NCI-H510A treated with DMSO at 0.1 percent for 48 hours (cell line): ENCODE data around the gene TTC9C.
"Not testable (repeated sequence)": the region's sequence is repeated elsewhere in the genome, so short reads cannot be mapped to it uniquely, and the experiment has no call there.

Experiments
- DNase-seq: peaks from one replicate; lab custom pipeline; 2025; lab: John Stamatoyannopoulos, UW

The TTC9C gene, protein sequence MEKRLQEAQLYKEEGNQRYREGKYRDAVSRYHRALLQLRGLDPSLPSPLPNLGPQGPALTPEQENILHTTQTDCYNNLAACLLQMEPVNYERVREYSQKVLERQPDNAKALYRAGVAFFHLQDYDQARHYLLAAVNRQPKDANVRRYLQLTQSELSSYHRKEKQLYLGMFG

GRCh38 chr11:62728171-62728988 is at the start of gene TTC9C:
TTC9C (plus strand) TSS chr11:62728486; CDS start chr11:62728849, 363 bp downstream.
- peak; percentile 79 for DNase-seq

- peak; percentile 85 for DNase-seq
Measured at GRCh38 chr11:62678770-62679696, 49.3 kb upstream of the TTC9C start, which contains the start of gene UBXN1. UBXN1 (minus strand) TSS chr11:62679073; CDS start chr11:62678923, 150 bp downstream.

- DNase-seq: peak; percentile 71
Measured at GRCh38 chr11:62680825-62681240, 47.5 kb upstream of the TTC9C start.

- DNase-seq: no peak
Measured at GRCh38 chr11:62682518-62682917, 45.8 kb upstream of the TTC9C start.

- DNase-seq: no peak
Measured at GRCh38 chr11:62687508-62688396, 40.5 kb upstream of the TTC9C start.

GRCh38 chr11:62688491-62688890 is 39.8 kb upstream of the TTC9C start:
- DNase-seq: no peak

- no peak for DNase-seq
Measured at GRCh38 chr11:62689421-62690183, 38.7 kb upstream of the TTC9C start, which contains the start of gene LRRN4CL. LRRN4CL (minus strand) TSS chr11:62689530; CDS start chr11:62688508, 1,022 bp downstream.

GRCh38 chr11:62693624-62694023 is 34.7 kb upstream of the TTC9C start:
- not testable (repeated sequence) for DNase-seq

- peak; percentile 79 for DNase-seq
Measured at GRCh38 chr11:62694455-62695167, 33.7 kb upstream of the TTC9C start.

DNA sequence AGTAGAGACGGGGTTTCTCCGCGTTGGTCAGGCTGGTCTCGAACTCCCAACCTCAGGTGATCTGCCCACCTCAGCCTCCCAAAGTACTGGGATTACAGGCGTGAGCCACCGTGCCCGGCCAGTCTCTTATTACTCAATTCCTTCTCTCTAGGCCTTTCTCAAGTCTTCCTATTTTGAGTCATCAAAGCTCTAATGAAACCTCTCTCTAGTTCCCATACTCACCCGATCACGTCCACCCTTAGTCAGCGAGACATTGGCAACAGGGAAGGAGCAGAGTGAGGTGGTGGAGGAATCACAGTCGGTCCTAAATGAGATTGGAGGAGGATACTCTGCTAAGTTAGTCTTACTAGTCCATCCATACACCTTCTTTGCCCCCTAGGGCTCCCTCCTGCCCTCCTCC is 26.0 kb upstream of the TTC9C start:
- no peak for DNase-seq

DNA sequence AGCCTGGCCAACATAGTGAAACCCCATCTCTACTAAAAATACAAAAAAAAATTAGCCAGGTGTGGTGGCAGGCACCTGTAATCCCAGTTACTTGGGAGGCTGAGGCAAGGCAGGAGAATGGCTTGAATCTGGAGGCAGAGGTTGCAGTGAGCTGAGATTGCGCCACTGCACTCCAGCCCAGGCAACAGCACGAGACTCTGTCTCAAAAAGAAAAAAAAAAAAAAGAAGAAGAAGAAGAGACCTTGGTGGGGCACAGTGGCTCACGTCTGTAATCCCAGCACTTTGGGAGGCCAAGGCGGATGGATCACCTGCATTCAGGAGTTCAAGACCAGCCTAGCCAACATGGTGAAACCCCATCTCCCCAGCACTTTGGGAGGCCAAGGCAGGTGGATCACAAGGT is 24.4 kb upstream of the TTC9C start:
- DNase-seq: not testable (repeated sequence)

- peak; percentile 22 for DNase-seq
Measured at GRCh38 chr11:62705413-62705812, 22.9 kb upstream of the TTC9C start.

DNA sequence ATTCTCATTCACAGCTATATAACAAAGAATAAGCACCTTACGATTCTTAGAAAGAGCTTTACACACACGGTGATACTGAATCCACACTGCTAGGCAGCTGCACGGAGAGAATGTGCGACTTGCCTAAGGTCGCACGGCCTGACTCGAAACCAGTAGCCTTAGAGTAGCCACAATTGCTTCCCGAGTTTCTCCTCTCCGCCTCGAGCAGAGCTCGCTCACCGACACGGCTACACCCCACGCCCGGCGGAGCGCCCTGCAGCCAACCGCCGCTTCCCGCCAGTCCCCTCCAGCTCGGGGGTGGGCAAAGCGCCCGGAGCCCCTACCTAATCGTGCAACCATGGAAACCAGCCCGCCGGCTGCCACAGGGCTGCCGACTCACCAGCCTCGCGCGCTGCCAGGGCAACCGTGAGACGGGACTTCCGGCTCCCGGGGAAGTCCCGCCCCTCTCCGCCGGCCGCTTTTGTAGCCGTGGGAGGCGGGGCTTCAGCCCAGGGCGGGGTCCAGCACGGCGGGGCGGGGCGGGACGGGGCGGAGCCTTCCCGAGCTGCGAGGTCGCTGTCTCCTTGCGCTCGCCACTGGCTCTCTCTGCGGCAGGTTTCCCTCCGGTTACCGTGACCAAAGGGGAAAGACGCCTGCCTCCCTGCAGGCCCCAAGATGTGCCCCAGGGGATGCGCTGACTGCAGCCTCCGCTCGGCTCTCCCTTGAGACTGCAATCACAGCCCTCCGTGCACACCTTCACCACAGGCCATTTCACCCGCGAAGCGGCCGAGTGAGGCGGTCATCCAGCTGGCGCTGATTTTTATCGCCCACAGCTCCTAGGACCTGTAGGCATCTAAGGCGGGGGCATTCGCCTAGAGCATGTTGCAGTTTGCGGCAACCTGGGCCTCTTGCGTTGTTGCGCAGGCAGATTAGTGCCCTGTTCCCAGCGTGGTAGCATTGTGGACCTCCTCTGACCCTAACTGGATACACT is 22.1 kb upstream of the TTC9C start:
- DNase-seq: peak; percentile 86

DNA sequence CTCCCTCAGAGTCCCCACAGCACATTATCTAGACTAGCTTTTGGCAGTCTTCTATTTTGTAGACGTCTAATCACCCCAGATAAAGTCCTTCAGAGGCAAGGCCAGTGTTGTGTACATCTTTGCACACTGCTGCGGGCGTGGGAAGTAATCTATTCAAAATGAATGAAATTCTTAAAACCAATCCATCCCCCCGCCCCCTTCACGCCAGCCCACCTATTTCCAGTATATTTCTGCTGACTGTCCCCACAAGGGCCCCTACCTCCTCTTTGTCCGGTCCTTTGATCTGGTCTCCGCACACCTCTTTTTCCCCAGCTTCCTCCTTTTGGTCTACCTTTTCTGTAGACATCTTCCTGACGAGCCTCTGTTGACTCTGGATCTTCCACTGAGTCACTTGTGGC is 21.4 kb upstream of the TTC9C start:
- DNase-seq: no peak

GRCh38 chr11:62707277-62707861 is 20.9 kb upstream of the TTC9C start, which contains the start of the genes BSCL2 and GNG3:
BSCL2 (minus strand) TSS chr11:62707424; CDS start chr11:62707195, 229 bp downstream.
GNG3 (plus strand) TSS chr11:62707676; CDS start chr11:62708296, 620 bp downstream.
- DNase-seq: no peak

DNA sequence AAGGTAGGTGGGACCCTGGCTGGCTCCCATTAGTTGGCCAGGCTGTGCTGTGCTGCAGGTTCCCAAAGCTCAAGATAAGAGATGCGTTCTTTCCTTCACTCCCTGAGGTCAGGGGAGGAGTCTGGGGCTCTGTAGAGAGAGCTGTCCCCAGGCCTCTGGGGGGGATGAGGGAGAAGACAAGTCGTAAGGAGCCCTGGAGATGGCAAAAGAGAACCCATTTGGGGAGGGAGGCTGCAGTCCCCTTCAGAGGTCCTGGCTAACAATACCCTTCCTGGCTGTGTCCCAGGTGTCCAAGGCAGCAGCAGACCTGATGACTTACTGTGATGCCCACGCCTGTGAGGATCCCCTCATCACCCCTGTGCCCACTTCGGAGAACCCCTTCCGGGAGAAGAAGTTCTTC is 19.9 kb upstream of the TTC9C start:
- DNase-seq: no peak

DNA sequence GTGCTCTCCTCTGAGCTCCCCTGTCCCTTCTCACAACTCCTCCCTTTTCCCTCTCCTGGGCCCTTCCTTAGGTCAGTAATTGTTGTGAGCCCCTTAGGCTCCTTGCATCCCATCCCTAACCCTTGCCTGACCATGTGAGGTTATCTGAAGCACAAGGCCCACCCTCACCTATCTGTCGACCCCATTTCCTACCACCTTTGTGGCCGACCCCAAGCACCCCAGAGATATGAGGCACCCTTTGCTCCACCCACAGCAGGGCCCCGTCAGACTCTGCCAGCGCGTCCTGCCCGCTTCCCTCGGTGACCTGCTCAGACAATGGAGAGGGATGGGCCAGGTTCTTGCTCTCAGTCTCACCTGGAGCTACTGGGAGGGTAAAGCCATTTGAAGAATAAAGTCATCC is 19.5 kb upstream of the TTC9C start:
- DNase-seq: peak; percentile 82
